Aorta (tissue), 5 donors: ENCODE results near the gene WNT7B. TPM values are rescaled to one million over a fixed set of nuclear protein-coding genes. Genes with fewer than 3 reads are reported as not detected.

Source experiments
- ATAC-seq: fragments of 200-7000 bp; cut with Tn5 transposase; one replicate; pipeline ENCODE4 v1.9.1; 2022; ENCODE audit warnings: moderate library complexity; ENCODE audit not compliant: low FRiP score
- DNase-seq, 2 donors: peaks; one replicate each; pipeline ENCODE4 v3.0.0-alpha.2; 2020
- H3K27ac ChIP-seq, 2 donors: one replicate each; pipeline ENCODE4 v1.5.1; 2013; ENCODE audit warnings: low read length in 2 of 2, mild to moderate bottlenecking in 2 of 2, moderate library complexity in 2 of 2, control low read depth in 1 of 2, inconsistent platforms in 1 of 2, low read depth in 1 of 2
- H3K27me3 ChIP-seq, 2 donors: one replicate each; pipeline ENCODE4 v1.6.1; 2013; ENCODE audit warnings: control low read depth in 1 of 2, low read length in 1 of 2, mild to moderate bottlenecking in 1 of 2, moderate library complexity in 1 of 2; ENCODE audit not compliant: insufficient read depth in 2 of 2, control insufficient read depth in 1 of 2
- H3K36me3 ChIP-seq, 2 donors: one replicate each; pipeline ENCODE4 v1.6.1; 2013; ENCODE audit warnings: control low read depth in 1 of 2, low read length in 1 of 2, mild to moderate bottlenecking in 1 of 2; ENCODE audit not compliant: insufficient read depth in 2 of 2, control insufficient read depth in 1 of 2
- H3K4me1 ChIP-seq, 2 donors: one replicate each; pipeline ENCODE4 v1.6.1; 2013; ENCODE audit warnings: low read length in 2 of 2, control low read depth in 1 of 2, mild to moderate bottlenecking in 1 of 2, moderate library complexity in 1 of 2; ENCODE audit not compliant: insufficient read depth in 2 of 2, control insufficient read depth in 1 of 2
- H3K4me3 ChIP-seq, 2 donors: one replicate each; pipeline ENCODE4 v1.5.1; 2013; ENCODE audit warnings: low read length in 2 of 2, control low read depth in 1 of 2, mild to moderate bottlenecking in 1 of 2
- H3K9me3 ChIP-seq: one replicate; pipeline ENCODE4 v1.6.1; 2013; ENCODE audit warnings: mild to moderate bottlenecking, low read length; ENCODE audit not compliant: control insufficient read depth
- WGBS, 2 donors: extraction: QIAGEN DNeasy Blood & Tissue Kit; methylation state at CpG; one replicate each; pipeline ENCODE4 v1.1.7; 2013; 5-methylcytosine and 5-hydroxymethylcytosine counted together
- intact Hi-C, 2 donors: fragments of 100-400 bp; cut with DNase I; formaldehyde crosslinking; loops; one replicate each; pipeline versions ENCODE4 v1.14.2 to v1.15.0; 2022
- polyA plus RNA-seq, 2 donors: library from polyadenylated mRNA; stranded (reverse); fragments of 200-250 nt; gene quantifications; one replicate each; pipeline ENCODE4 v1.2.3, GENCODE V29; 2013
- total RNA-seq, 2 donors: library from RNA; stranded (reverse); fragmentation: NEBNext Ultra II Directional; extraction: Animal tissue kit (Norgen Biotek cat#: 25700); gene quantifications; one replicate each; pipeline ENCODE4 v1.2.1, GENCODE V29; 2021
- donor health status: healthy with polysubstance abuse.
- donor health status: Bipolar disorder and iron deficiency.
- donor health status: DM: no; HTN: no; CAD: no.
- donor health status: DM: no; HTN: no; CAD: no.
- donor health status: DM: yes; HTN: yes; CAD: no.

The WNT7B gene
- total and polyA plus RNA-seq, 4 donors = not detected

- 51 to 52% methylated on average over 6 of the region's 6 CpGs for WGBS, 2 donors
- Histone ChIP-seq H3K4me1 (no peaks in the 10 kb centered on the region), H3K36me3 (no peaks in the 10 kb centered on the region), H3K27ac (no peak overlapping the region), H3K9me3 (no peaks in the 10 kb centered on the region), H3K27me3 (no peaks in the 10 kb centered on the region), H3K4me3 (no peak overlapping the region)
- ATAC-seq (no peak), DNase-seq (peak in 1 of 2 donors; percentile 36)
- intact Hi-C loops = no loop called here
Observed at GRCh38 chr22:45879552-45879949, 97.4 kb downstream of the WNT7B start.

- Histone ChIP-seq H3K9me3 (no peaks in the 10 kb centered on the region), H3K4me3 (no peak overlapping the region), H3K4me1 (no peaks in the 10 kb centered on the region), H3K27ac (no peak overlapping the region), H3K27me3 (no peaks in the 10 kb centered on the region), H3K36me3 (no peaks in the 10 kb centered on the region)
- intact Hi-C loops = no loop called here
- DNase-seq = peak in 1 of 2 donors; percentile 68
- no peak for ATAC-seq
- 76 to 80% methylated on average over 15 to 16 of the region's 16 CpGs for WGBS, 2 donors
Observed at GRCh38 chr22:45878901-45879551, 97.9 kb downstream of the WNT7B start.

- ATAC-seq (no peak), DNase-seq (peak in 1 of 2 donors; percentile 39)
- intact Hi-C loops = no loop called here
- H3K4me1 ChIP-seq = no peaks in the 10 kb centered on the region
- no peak overlapping the region for H3K4me3 ChIP-seq
- H3K27ac ChIP-seq = no peak overlapping the region
- 75 to 77% methylated on average over 24 to 25 of the region's 25 CpGs for WGBS, 2 donors
- H3K27me3 ChIP-seq = no peaks in the 10 kb centered on the region
- H3K36me3 ChIP-seq = no peaks in the 10 kb centered on the region
- no peaks in the 10 kb centered on the region for H3K9me3 ChIP-seq
Observed at GRCh38 chr22:45878051-45878781, 98.7 kb downstream of the WNT7B start.

GRCh38 chr22:45877651-45878050 is 99.3 kb downstream of the WNT7B start:
- intact Hi-C loops = no loop called here
- no peaks in the 10 kb centered on the region for H3K9me3 ChIP-seq
- H3K27me3 ChIP-seq = no peaks in the 10 kb centered on the region
- no peak overlapping the region for H3K27ac ChIP-seq
- H3K4me1 ChIP-seq = no peaks in the 10 kb centered on the region
- no peaks in the 10 kb centered on the region for H3K36me3 ChIP-seq
- WGBS, 2 donors = 86 to 87% methylated on average over 18 of the region's 18 CpGs
- DNase-seq (peak in 1 of 2 donors; percentile 64), ATAC-seq (no peak)
- H3K4me3 ChIP-seq = no peak overlapping the region

GRCh38 chr22:45877036-45877380 is 100.0 kb downstream of the WNT7B start:
- no peaks in the 10 kb centered on the region for H3K4me1 ChIP-seq
- H3K9me3 ChIP-seq = peaks cover 2% of the 10 kb centered on the region
- no peak overlapping the region for H3K27ac ChIP-seq
- ATAC-seq = no peak
- DNase-seq = no peak
- no peaks in the 10 kb centered on the region for H3K36me3 ChIP-seq
- intact Hi-C loops = no loop called here
- WGBS, 2 donors = 86 to 91% methylated on average over 3 of the region's 3 CpGs
- no peaks in the 10 kb centered on the region for H3K27me3 ChIP-seq
- no peak overlapping the region for H3K4me3 ChIP-seq

- 94% methylated on average over 26 of the region's 26 CpGs for WGBS, 2 donors
- Histone ChIP-seq H3K4me3 (no peak overlapping the region), H3K36me3 (no peaks in the 10 kb centered on the region), H3K27ac (no peak overlapping the region), H3K9me3 (peaks cover 2% of the 10 kb centered on the region), H3K27me3 (no peaks in the 10 kb centered on the region), H3K4me1 (no peaks in the 10 kb centered on the region)
- ATAC-seq (no peak), DNase-seq (peak in 1 of 2 donors; percentile 65)
- intact Hi-C loops = no loop called here
Observed at GRCh38 chr22:45876136-45877035, 100.6 kb downstream of the WNT7B start.

GRCh38 chr22:45872659-45873263 is 104.2 kb downstream of the WNT7B start:
- Histone ChIP-seq H3K27ac (no peak overlapping the region), H3K9me3 (peaks cover 2% of the 10 kb centered on the region), H3K4me3 (no peak overlapping the region), H3K36me3 (no peaks in the 10 kb centered on the region), H3K27me3 (no peaks in the 10 kb centered on the region), H3K4me1 (no peaks in the 10 kb centered on the region)
- no peak for ATAC-seq
- intact Hi-C loops = no loop called here
- 97 to 99% methylated on average over 3 of the region's 3 CpGs for WGBS, 2 donors
- no peak for DNase-seq

GRCh38 chr22:45871721-45872120 is 105.2 kb downstream of the WNT7B start:
- DNase-seq (no peak), ATAC-seq (no peak)
- 97 to 99% methylated on average over 6 of the region's 6 CpGs for WGBS, 2 donors
- H3K4me3 ChIP-seq = no peak overlapping the region
- no peaks in the 10 kb centered on the region for H3K36me3 ChIP-seq
- intact Hi-C loops = no loop called here
- H3K27me3 ChIP-seq = no peaks in the 10 kb centered on the region
- H3K9me3 ChIP-seq = peaks cover 2% of the 10 kb centered on the region
- H3K4me1 ChIP-seq = no peaks in the 10 kb centered on the region
- H3K27ac ChIP-seq = no peak overlapping the region
